ENCODE data around the gene GCN1.

GCN1 gene

GRCh38 chr12:120172053-120172452, 22.5 kb downstream of the GCN1 start:
- TF ChIP-seq CTCF (IDR thresholded peaks at IDR 0.05; ENCODE audit: low read depth, low read length, missing control alignments) = no peak
- no peak overlapping the region for H3K4me3 ChIP-seq (replicated peaks; ENCODE audit: low read depth, low read length)
- no peak for DNase-seq (ENCODE audit: extremely low read depth, low read depth)

GRCh38 chr12:120170631-120171030, 23.9 kb downstream of the GCN1 start:
- H3K4me3 ChIP-seq (replicated peaks; ENCODE audit: low read depth, low read length) = no peak overlapping the region
- no peak for DNase-seq (ENCODE audit: extremely low read depth, low read depth)
- no peak for TF ChIP-seq CTCF (IDR thresholded peaks at IDR 0.05; ENCODE audit: low read depth, low read length, missing control alignments)

GRCh38 chr12:120169946-120170345, 24.6 kb downstream of the GCN1 start:
- DNase-seq (ENCODE audit: extremely low read depth, low read depth) = no peak

GRCh38 chr12:120168337-120168736, 26.2 kb downstream of the GCN1 start:
- TF ChIP-seq CTCF (IDR thresholded peaks at IDR 0.05; ENCODE audit: low read depth, low read length, missing control alignments) = no peak

More at GRCh38 chr12:120169946-120170345, 24.6 kb downstream of the GCN1 start:
- H3K4me3 ChIP-seq (replicated peaks; ENCODE audit: low read depth, low read length) = no peak overlapping the region
- no peak for TF ChIP-seq CTCF (IDR thresholded peaks at IDR 0.05; ENCODE audit: low read depth, low read length, missing control alignments)

GRCh38 chr12:120167529-120168095, 26.9 kb downstream of the GCN1 start:
- DNase-seq (ENCODE audit: extremely low read depth, low read depth) = no peak
- no peak for TF ChIP-seq CTCF (IDR thresholded peaks at IDR 0.05; ENCODE audit: low read depth, low read length, missing control alignments)
- H3K4me3 ChIP-seq (replicated peaks; ENCODE audit: low read depth, low read length) = no peak overlapping the region

More at GRCh38 chr12:120168337-120168736, 26.2 kb downstream of the GCN1 start:
- H3K4me3 ChIP-seq (replicated peaks; ENCODE audit: low read depth, low read length) = no peak overlapping the region
- no peak for DNase-seq (ENCODE audit: extremely low read depth, low read depth)

- no peak overlapping the region for H3K4me3 ChIP-seq (replicated peaks; ENCODE audit: low read depth, low read length)
- no peak for DNase-seq (ENCODE audit: extremely low read depth, low read depth)
- no peak for TF ChIP-seq CTCF (IDR thresholded peaks at IDR 0.05; ENCODE audit: low read depth, low read length, missing control alignments)
Measured at GRCh38 chr12:120164293-120164692, 30.2 kb downstream of the GCN1 start.

- TF ChIP-seq CTCF (IDR thresholded peaks at IDR 0.05; ENCODE audit: low read depth, low read length, missing control alignments) = no peak
- H3K4me3 ChIP-seq (replicated peaks; ENCODE audit: low read depth, low read length) = no peak overlapping the region
- no peak for DNase-seq (ENCODE audit: extremely low read depth, low read depth)
Measured at GRCh38 chr12:120162763-120163162, 31.8 kb downstream of the GCN1 start.

Measured in HFF-Myc (cell line).